OCI-LY1 (cell line): ENCODE results near the gene TPCN1.

ENCODE experiments used
- CTCF ChIP-seq: fragments of 200-600 bp; sonication (generic), shearing (Covaris generic); IDR thresholded peaks from 2 replicates; pipeline ENCODE4 v1.5.1; 2017; ENCODE audit warnings: mild to moderate bottlenecking, antibody characterized with exemption, low read length, moderate library complexity, mixed read lengths
- EZH2 ChIP-seq: fragments of 200-600 bp; sonication (generic), shearing (Covaris generic); IDR thresholded peaks from 2 replicates; pipeline ENCODE4 v1.8.0; 2017; ENCODE audit warnings: borderline replicate concordance, mixed run types, mild to moderate bottlenecking, antibody characterized with exemption, low read length, moderate library complexity, mixed read lengths

- TF ChIP-seq CTCF (no peak), EZH2 (no peak)
These were observed 56.9 kb downstream of the TPCN1 start for GRCh38 chr12:113278141-113278540.
